ENCODE results near the gene ADIPOQ. TPM values are rescaled to one million over a fixed set of nuclear protein-coding genes. Genes with fewer than 3 reads are reported as not detected.
"Not testable (repeated sequence)": the region's sequence is repeated elsewhere in the genome, so short reads cannot be mapped to it uniquely, and the experiment has no call there.

ADIPOQ gene
- total and polyA plus RNA-seq, 7 donors, result 0.54 to 53.5 (median 1.3) TPM; not detected in 1

DNA sequence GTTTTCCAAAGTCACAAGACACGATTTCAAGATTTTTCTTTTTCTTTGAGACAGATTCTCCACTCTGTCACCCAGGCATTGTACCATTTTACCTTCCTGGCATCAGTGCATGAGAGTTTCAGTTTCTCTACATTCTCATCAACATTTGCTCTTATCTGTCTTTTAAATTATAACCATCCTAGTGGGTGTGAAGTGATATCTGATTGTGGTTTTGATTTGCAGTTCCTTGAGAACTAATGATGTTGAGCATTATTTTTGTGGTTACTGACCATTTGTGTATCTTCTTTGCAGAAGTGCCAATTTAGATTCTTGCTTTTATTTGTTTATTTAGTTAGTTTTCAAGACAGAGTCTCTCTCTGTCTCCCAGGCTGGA lies 41.2 kb downstream of the ADIPOQ start:
- no peak for DNase-seq
- TF ChIP-seq EP300 (IDR thresholded peaks at IDR 0.05), result no peak
- no peak for TF ChIP-seq POLR2AphosphoS5 (IDR thresholded peaks at IDR 0.05)
- TF ChIP-seq, protein P1, sequence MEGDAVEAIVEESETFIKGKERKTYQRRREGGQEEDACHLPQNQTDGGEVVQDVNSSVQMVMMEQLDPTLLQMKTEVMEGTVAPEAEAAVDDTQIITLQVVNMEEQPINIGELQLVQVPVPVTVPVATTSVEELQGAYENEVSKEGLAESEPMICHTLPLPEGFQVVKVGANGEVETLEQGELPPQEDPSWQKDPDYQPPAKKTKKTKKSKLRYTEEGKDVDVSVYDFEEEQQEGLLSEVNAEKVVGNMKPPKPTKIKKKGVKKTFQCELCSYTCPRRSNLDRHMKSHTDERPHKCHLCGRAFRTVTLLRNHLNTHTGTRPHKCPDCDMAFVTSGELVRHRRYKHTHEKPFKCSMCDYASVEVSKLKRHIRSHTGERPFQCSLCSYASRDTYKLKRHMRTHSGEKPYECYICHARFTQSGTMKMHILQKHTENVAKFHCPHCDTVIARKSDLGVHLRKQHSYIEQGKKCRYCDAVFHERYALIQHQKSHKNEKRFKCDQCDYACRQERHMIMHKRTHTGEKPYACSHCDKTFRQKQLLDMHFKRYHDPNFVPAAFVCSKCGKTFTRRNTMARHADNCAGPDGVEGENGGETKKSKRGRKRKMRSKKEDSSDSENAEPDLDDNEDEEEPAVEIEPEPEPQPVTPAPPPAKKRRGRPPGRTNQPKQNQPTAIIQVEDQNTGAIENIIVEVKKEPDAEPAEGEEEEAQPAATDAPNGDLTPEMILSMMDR (IDR thresholded peaks at IDR 0.05), result no peak
- TF ChIP-seq POLR2A (IDR thresholded peaks at IDR 0.05), result no peak
- no peaks in the 10 kb centered on the region for H3K4me1 ChIP-seq
- intact Hi-C loops (cut with DNase I), result no loop called here
- H3K36me3 ChIP-seq, result no peaks in the 10 kb centered on the region
- H3K27me3 ChIP-seq, result no peaks in the 10 kb centered on the region
- H3K9me3 ChIP-seq, result no peaks in the 10 kb centered on the region
- 84 to 94% methylated on average over 1 of the region's 1 CpG for WGBS, 2 donors
- H3K4me3 ChIP-seq, result no peak overlapping the region
- H3K27ac ChIP-seq, result no peak overlapping the region

DNA sequence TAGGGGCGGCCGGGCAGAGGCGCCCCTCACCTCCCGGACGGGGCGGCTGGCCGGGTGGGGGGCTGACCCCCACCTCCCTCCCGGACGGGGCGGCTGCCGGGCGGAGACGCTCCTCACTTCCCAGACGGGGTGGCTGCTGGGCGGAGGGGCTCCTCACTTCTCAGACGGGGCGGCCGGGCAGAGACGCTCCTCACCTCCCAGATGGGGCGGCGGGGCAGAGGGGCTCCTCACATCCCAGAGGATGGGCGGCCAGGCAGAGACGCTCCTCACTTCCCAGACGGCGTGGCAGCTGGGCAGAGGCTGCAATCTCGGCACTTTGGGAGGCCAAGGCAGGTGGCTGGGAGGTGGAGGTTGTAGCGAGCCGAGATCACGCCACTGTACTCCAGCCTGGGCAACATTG lies 42.4 kb downstream of the ADIPOQ start:
- intact Hi-C loops (cut with DNase I); H3K36me3 ChIP-seq; DNase-seq: not testable (repeated sequence)

DNA sequence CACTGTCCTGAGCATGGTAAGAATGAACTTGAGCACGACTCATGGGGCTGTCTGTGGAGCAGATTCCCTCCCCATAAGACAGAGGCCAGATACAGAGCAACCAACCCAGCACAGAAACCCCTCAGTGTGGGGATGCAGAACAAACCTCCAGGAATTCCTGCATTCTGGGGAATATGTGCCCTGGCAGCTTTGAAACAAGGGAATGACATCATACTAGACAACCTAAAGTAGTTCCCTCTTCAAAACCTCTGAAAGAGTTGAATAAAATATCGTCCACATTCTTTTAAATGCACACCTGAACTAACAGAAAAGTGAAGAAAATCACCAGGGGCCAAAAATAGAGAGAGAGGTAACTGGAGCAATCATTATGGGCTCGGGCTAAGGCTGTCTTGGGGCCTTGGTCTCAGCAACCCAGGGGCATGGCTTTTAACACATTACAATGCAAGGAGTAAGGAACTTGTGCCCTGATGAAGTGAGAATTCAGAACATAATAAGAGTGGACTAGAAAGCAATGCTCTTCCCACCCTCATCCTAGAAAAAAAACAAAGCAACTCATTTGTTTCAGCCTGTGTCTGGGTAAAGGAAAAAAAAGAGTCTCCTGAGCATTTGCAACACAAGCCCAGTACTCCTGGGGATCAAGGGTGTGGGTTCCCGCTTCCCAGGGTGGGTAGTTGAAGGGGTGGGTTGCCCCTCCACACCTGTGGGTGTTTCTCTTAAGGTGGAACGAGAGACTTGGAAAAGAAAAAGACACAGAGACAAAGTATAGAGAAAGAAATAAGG lies 43.9 kb downstream of the ADIPOQ start:
- Histone ChIP-seq H3K27me3 (no peaks in the 10 kb centered on the region), H3K9me3 (no peaks in the 10 kb centered on the region), H3K27ac (no peak overlapping the region), H3K4me1 (no peaks in the 10 kb centered on the region), H3K4me3 (no peak overlapping the region), H3K36me3 (no peaks in the 10 kb centered on the region)
- intact Hi-C loops (cut with DNase I), result no loop called here
- 83 to 89% methylated on average over 5 of the region's 5 CpGs for WGBS, 2 donors
- DNase-seq, result no peak
- TF ChIP-seq EP300 (IDR thresholded peaks at IDR 0.05) (no peak), POLR2AphosphoS5 (IDR thresholded peaks at IDR 0.05) (no peak), POLR2A (IDR thresholded peaks at IDR 0.05) (no peak)
- TF ChIP-seq, protein P1 (IDR thresholded peaks at IDR 0.05), result no peak

More for the DNA sequence above, 42.4 kb downstream of the ADIPOQ start:
- not testable (repeated sequence) for H3K27me3 ChIP-seq, H3K9me3 ChIP-seq, H3K4me3 ChIP-seq, H3K4me1 ChIP-seq, H3K27ac ChIP-seq
- WGBS, 2 donors, result 91 to 97% methylated on average over 29 of the region's 29 CpGs

DNA sequence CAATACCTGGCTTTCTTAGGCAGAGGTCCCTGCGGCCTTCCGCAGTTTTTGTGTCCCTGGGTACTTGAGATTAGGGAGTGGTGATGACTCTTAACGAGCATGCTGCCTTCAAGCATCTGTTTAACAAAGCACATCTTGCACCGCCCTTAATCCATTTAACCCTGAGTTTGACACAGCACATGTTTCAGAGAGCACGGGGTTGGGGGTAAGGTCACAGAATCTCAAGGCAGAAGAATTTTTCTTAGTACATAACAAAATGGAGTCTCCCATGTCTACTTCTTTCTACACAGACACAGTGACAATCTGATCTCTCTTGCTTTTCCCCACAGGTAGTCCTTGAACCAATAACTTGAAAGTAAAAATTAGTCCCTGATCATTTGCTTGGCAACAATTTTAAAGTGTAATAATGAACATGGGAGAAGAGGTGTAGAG lies 45.0 kb downstream of the ADIPOQ start:
- H3K27me3 ChIP-seq; H3K36me3 ChIP-seq; H3K4me1 ChIP-seq; H3K4me3 ChIP-seq; intact Hi-C loops (cut with DNase I); DNase-seq; H3K9me3 ChIP-seq; H3K27ac ChIP-seq: not testable (repeated sequence)
- 62 to 72% methylated on average over 2 to 3 of the region's 5 CpGs for WGBS, 2 donors

DNA sequence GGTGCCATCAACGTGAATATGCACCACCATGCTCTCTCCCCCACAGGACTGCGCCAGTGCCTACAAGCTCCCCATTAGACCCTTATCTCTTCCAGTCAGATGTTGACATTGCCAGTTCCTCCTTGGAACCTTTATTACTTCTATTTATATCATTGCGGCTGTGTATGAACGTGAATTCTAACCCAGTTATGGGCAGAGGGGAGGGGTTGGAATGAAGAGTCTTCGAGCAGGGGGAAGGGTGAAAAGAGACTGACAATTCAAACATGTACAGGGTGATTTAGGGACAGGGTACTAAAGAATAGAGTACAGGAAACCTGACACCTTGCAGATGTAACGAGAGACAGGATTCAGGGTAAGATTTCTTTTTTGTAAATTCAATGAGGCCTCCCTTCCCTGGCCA lies 46.1 kb downstream of the ADIPOQ start:
- Histone ChIP-seq H3K36me3 (no peaks in the 10 kb centered on the region), H3K27ac (no peak overlapping the region), H3K9me3 (no peaks in the 10 kb centered on the region), H3K4me1 (no peaks in the 10 kb centered on the region), H3K27me3 (no peaks in the 10 kb centered on the region), H3K4me3 (no peak overlapping the region)
- WGBS, 2 donors, result 23 to 28% methylated on average over 6 of the region's 6 CpGs
- DNase-seq, result no peak
- TF ChIP-seq, protein P1 (IDR thresholded peaks at IDR 0.05), result no peak
- TF ChIP-seq POLR2A (IDR thresholded peaks at IDR 0.05) (no peak), POLR2AphosphoS5 (IDR thresholded peaks at IDR 0.05) (no peak), EP300 (IDR thresholded peaks at IDR 0.05) (no peak)
- intact Hi-C loops (cut with DNase I), result no loop called here

DNA sequence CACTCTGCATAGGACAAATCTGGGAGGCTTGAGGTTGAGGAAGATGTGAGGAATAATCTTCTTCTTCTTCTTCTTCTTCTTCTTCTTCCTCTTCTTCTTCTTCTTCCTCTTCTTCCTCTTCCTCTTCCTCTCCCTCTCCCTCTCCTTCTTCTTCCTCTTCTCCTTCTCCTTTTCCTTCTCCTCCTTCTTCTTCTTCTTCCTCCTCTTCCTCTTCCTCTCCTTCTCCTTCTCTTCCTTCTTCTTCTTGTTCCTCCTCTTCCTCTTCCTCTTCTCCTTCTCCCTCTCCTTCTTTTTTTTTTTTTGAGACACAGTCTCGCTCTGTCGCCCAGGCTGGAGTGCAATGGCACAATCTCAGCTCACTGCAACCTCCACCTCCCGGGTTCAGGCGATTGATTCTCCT lies 47.2 kb downstream of the ADIPOQ start:
- DNase-seq; H3K27me3 ChIP-seq; H3K27ac ChIP-seq; intact Hi-C loops (cut with DNase I); H3K4me1 ChIP-seq; H3K36me3 ChIP-seq; H3K4me3 ChIP-seq; H3K9me3 ChIP-seq: not testable (repeated sequence)
- WGBS, 2 donors, result 95 to 97% methylated on average over 4 of the region's 4 CpGs

Data from sigmoid colon (tissue), 7 donors.